HG03025 (cell line): ENCODE results near the gene PRAMEF13.
"Not testable (repeated sequence)": the region's sequence is repeated elsewhere in the genome, so short reads cannot be mapped to it uniquely, and the experiment has no call there.

Experiments
- ATAC-seq: cut with Tn5 transposase; IDR thresholded peaks from one replicate; pipeline ENCODE4 v1.9.1; 2021; ENCODE audit warnings: mild to moderate bottlenecking, moderate library complexity; ENCODE audit not compliant: unreplicated experiment, low FRiP score

PRAMEF13 gene

DNA sequence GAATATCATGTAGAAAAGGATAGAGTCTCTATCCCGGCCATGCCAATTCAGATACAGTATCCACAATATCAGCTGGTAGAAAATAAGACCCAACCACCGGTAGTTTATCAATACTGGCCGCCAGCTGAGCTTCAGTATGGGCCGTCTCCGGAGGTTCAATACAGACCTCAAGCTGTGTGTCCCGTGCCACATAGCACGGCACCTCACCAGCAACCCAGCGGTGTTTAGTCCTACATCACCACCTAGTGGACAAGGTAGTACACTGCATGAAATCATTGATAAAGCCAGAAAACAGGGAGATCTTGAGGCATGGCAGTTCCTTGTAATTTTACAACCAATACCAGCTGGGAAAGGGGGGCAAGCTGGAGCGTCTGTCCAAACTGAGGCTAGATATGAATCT is 7.5 kb upstream of the PRAMEF13 start:
- not testable (repeated sequence) for ATAC-seq

DNA sequence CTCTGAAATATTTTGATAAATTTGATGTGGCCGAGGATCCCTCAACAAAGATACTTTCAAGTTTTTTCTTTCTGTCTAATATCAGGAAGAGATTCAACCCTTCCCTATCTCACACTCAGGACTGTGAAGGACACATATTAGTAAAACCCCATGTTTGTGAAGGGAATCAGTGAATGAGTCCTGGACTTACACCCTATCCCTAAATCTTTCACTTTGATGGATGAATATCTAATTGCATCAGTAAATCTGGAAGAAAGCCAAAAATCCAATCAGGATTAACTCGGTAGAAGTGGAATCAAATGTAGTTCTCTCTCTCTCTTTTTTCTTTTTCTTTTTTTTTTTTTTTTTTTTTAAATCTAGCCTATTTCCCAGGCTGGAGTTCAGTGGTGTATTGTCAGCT is 29.7 kb downstream of the PRAMEF13 start, which contains the start of gene PRAMEF9:
TSS of gene PRAMEF9 (plus strand) at position 301 of the 400 bp plus-strand sequence. CDS start 3,433 bp downstream, outside the sequence.
- not testable (repeated sequence) for ATAC-seq

- ATAC-seq, result not testable (repeated sequence)
Observed at GRCh38 chr1:13165531-13165930, 35.7 kb downstream of the PRAMEF13 start, which contains the start of gene HNRNPCL4. HNRNPCL4 (minus strand) TSS chr1:13165631; CDS start chr1:13165467, 164 bp downstream.

DNA sequence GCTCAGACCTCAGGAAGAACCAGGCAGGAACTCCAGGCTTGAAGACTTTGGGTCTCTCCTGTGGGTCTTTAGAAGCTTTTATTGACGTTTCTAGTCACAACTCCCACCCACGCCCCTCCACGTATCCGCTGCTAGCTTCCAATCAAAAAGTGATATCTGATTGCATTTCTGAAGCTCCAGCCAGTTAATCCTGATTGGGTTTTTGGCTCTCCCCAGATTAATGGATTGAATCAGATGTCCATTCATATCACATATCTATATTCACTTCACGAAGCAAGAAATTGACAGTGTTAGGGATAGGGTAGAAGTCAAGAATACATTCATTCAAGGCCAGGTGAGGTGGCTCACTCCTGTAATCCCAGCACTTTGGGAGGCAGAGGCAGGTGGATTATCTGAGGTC is 45.3 kb downstream of the PRAMEF13 start, which contains the start of gene PRAMEF26:
TSS of gene PRAMEF26 (minus strand) at position 101 of the 400 bp plus-strand sequence. CDS start 2,914 bp downstream, outside the sequence.
- not testable (repeated sequence) for ATAC-seq
